Cerebellar nuclear complex (tissue), 1 donor: ENCODE measurements around the gene CD164.

Experiments
- DNase-seq, 2 experiments: peaks; one replicate each; lab custom pipeline; 2025; lab: John Stamatoyannopoulos, UW

Gene CD164

GRCh38 chr6:109381747-109382575 is at the start of gene CD164:
Gene CD164, minus strand, starts transcription at chr6:109382467. Its CDS starts 89 bp downstream, at chr6:109382378.
- peak; percentile 62 to 84 for DNase-seq

DNA sequence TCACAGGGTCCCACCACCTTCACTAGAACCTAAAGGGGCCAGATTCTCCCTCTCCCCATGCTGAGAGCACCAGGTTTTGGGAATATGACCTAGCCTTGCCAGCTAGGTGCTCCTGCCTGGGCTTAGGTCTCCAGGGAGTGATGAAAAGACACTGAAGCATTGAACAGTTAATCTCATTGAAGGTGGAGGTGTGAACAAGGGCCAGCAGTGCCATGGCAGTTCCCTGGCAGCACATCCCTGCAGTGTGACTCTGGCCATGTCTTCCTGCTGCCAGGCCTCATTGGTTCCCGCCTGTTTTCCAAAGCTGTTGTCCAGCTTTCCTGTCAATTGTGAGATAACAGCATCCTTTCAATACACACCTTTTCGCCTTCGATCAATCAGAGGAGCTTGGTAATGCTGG is 47.2 kb upstream of the CD164 start:
- no peak for DNase-seq

DNA sequence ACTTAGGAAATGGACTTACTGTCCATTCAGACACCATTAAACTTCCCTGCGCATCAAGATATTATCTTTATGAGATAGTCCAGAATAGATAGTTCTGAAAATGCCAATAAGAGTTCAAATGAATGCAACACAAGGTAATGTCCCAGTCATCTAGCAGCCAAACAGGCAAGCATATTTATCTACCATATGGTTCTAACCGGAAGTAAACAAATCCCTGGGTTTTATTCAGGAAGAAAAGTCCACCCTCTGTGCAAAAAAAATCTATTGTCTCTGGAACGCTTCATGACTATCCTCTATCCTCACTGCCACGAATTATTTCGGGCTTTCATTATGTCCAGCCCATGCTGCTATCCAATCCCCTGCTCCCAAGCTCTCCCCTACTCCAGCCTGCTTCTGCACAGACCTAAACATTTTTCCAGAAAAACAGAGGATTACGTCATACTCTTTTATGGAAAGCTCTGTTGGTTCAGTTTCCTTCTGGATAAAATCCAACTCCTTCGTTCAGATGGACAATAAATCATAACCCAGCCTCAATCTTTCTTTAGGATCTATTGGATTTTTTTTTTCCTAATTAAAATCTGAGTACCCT is 46.7 kb upstream of the CD164 start:
- DNase-seq = peak; percentile 39 to 42

DNA sequence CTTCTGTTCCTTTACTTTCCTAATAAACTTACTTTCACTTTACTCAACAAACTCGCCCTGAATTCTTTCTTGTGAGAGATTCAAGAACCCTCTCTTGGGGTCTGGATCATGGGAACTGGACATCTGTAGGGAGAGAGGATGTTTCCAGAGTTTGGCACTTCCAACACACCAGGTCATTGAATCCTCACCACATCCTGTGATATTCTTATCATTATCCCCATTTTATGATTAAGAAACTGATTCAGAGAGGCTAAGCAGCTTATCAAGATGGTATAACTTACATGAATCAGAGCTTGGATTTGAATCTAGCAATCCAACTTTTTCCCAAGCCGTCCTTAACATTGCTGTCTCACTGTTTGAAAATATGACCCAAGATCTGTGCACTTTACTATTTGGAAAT is 42.7 kb upstream of the CD164 start:
- no peak for DNase-seq

DNA sequence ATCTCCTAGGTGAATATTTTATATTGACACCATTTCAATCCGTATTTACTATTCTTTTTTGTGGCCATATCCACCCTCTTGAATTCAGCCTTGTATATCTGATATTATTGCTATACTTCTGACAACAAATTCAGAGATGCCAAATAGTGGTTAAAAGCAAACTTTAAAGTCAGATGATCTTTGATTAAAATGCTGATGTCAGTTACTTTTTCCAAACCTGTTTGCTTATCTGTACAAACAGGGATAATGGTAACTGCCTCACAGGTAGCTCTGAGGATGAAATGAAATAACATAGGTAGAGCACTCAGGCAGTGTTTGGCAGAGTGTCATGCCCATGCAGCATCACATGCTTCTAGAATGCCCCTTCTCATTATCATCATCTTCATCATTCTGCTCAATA is 38.9 kb upstream of the CD164 start:
- DNase-seq = no peak

GRCh38 chr6:109420751-109421150 is 38.5 kb upstream of the CD164 start:
- no peak for DNase-seq

DNA sequence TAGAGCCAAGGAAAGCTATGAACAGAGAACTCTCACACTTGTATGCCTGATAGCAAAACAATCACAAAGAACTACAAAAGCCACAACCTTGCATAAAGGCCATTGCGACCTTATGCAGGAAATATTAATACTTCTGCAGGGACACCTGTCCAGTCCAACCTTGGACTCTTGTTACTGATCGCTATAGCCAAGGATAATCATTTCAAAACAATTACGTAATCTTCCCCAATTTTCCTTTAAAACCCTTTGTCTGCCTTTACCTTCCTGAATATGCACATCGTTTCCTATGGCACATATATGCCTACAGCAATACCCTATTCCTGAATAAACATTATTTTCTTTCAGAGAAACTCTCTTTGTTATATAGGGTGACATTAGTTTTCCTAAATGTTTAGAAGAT is 35.4 kb upstream of the CD164 start:
- DNase-seq = no peak

GRCh38 chr6:109411034-109411433 is 28.8 kb upstream of the CD164 start:
- no peak for DNase-seq

- no peak for DNase-seq
Observed at GRCh38 chr6:109406196-109406595, 23.9 kb upstream of the CD164 start.

GRCh38 chr6:109397020-109397419 is 14.8 kb upstream of the CD164 start:
- no peak for DNase-seq

GRCh38 chr6:109396046-109396718 is 13.9 kb upstream of the CD164 start:
- no peak for DNase-seq

GRCh38 chr6:109393886-109394281 is 11.6 kb upstream of the CD164 start:
- no peak for DNase-seq

DNA sequence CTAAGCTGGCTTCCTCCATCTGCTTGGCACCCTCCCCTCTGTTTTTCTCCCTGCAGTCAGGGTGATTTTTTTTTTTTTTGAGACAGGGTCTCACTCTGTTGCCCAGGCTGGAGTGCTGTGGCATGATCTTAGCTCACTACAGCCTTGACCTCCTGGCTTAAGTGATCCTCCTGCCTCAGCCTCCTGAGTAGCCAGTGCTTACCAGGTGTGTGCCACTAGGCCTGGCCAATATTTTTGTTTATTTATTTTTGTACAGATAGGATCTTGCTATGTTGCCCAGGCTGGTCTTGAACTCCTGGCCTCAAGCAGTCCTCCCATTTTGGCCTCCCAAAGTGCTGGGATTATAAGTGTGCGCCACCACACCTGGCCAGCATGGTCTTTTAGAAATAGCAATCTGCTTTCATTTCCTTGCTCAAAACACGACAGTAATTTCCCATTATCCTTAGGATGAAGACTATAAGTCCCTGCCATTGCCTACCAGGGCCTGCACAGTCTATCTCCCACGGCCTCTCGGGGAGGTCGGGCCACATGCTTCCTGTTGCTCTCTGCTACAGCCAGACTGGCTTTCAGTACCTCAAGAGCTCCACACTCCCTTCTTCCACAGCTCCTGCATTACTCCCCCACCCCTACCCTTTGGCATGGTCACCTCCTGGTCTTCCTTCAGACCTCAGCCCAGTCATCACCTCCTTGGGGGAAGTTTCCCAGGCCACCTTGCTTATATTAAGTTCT is 11.1 kb upstream of the CD164 start:
- DNase-seq = no peak

- no peak for DNase-seq
Observed at GRCh38 chr6:109389650-109390274, 7.5 kb upstream of the CD164 start.

GRCh38 chr6:109388265-109388664 is 6.0 kb upstream of the CD164 start:
- DNase-seq = no peak

DNA sequence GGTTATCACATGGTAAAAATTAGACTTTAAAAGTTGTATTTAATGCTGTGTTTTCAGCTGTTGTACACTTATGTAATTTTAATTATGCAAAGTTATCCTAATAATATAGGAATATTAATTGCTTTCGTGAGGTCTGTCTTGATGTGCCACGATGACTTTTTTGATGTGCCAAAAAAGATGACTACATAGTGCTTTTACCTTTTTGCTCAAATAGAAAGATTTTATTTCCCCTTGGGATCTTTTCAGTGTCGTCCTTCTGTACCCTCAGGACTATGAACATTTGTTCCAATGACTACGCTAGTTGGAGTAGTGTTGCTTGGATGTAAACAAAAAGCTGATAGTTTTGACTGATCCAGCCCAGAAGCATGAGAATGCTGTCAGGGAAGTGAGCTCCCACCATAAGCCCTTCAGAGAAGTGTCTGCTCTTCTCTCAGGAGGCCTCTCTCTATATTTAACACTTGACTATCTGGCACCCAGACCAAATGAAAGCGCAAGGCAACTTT is 1.2 kb upstream of the CD164 start:
- no peak for DNase-seq

- DNase-seq = peak in 1 of 2 experiments; percentile 84
Observed at GRCh38 chr6:109382576-109383437, 540 bp upstream of the CD164 start.

GRCh38 chr6:109381061-109381746 is 1.1 kb downstream of the CD164 start:
- DNase-seq = no peak

DNA sequence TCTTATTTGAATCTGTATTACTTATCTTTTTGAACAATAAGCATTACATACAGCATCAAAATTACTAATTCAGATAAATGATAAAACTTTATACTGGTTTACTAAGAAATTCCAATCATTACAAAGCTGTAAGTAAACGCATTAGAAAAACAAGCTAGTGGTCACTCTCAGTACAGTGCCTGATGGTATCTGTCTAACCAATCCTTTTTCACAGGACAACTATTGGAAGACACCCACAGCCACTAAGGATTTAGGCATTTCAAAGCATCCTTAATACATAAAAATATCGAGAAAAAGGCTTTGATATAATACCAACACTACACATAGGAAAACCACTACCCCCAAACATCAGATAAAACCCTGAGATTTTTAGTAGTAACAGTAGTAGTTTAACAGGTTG is 2.6 kb downstream of the CD164 start:
- DNase-seq = no peak

DNA sequence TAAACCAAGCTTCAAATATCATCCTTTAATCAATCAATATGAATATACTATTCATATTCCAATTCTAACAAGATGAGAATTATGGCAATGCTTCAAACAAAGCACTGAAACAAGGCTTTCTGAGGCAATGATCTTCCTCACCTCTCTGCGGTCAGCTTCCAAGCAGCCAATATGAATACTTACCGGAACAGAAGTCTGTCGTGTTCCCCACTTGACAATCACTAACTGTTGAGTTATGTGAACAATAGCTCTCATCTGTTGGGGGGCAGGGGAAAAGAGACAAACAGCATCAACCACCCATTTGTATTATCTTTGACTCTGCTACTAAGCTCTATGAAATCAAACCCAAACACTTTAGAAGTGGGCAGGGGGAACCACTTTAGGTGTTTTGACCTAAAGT is 4.5 kb downstream of the CD164 start:
- DNase-seq = no peak
